Measurements from ENCODE around the gene KLHL8. TPM values are rescaled to one million over a fixed set of nuclear protein-coding genes. Genes with fewer than 3 reads are reported as not detected.

Gene KLHL8
- total RNA-seq, 1 experiment from 2014 or later = 4.6 TPM

- DNase-seq = peak; percentile 5
- H3K4me3 ChIP-seq (ENCODE audit: insufficient read depth, low read depth, low read length) = no peak overlapping the region
- H3K36me3 ChIP-seq (replicated peaks; ENCODE audit: control insufficient read depth, insufficient read depth, low read length) = no peaks in the 10 kb centered on the region
- no peaks in the 10 kb centered on the region for H3K27me3 ChIP-seq (ENCODE audit: control insufficient read depth, insufficient read depth, low read length)
Observed at GRCh38 chr4:87213421-87214075, 6.9 kb downstream of the KLHL8 start.

- H3K27me3 ChIP-seq (ENCODE audit: control insufficient read depth, insufficient read depth, low read length) = no peaks in the 10 kb centered on the region
- H3K36me3 ChIP-seq (replicated peaks; ENCODE audit: control insufficient read depth, insufficient read depth, low read length) = no peaks in the 10 kb centered on the region
- no peak overlapping the region for H3K4me3 ChIP-seq (ENCODE audit: insufficient read depth, low read depth, low read length)
- no peak for DNase-seq
Observed at GRCh38 chr4:87211249-87211952, 9.0 kb downstream of the KLHL8 start.

GRCh38 chr4:87209696-87210095, 10.7 kb downstream of the KLHL8 start:
- H3K27me3 ChIP-seq (ENCODE audit: control insufficient read depth, insufficient read depth, low read length) = no peaks in the 10 kb centered on the region
- H3K4me3 ChIP-seq (ENCODE audit: insufficient read depth, low read depth, low read length) = no peak overlapping the region
- DNase-seq = no peak
- no peaks in the 10 kb centered on the region for H3K36me3 ChIP-seq (replicated peaks; ENCODE audit: control insufficient read depth, insufficient read depth, low read length)

- H3K27me3 ChIP-seq (ENCODE audit: control insufficient read depth, insufficient read depth, low read length) = no peaks in the 10 kb centered on the region
- no peak overlapping the region for H3K4me3 ChIP-seq (ENCODE audit: insufficient read depth, low read depth, low read length)
- H3K36me3 ChIP-seq (replicated peaks; ENCODE audit: control insufficient read depth, insufficient read depth, low read length) = no peaks in the 10 kb centered on the region
- no peak for DNase-seq
Observed at GRCh38 chr4:87209182-87209581, 11.2 kb downstream of the KLHL8 start.

- no peaks in the 10 kb centered on the region for H3K36me3 ChIP-seq (replicated peaks; ENCODE audit: control insufficient read depth, insufficient read depth, low read length)
- H3K4me3 ChIP-seq (ENCODE audit: insufficient read depth, low read depth, low read length) = no peak overlapping the region
- DNase-seq = no peak
- no peaks in the 10 kb centered on the region for H3K27me3 ChIP-seq (ENCODE audit: control insufficient read depth, insufficient read depth, low read length)
Observed at GRCh38 chr4:87204559-87204958, 15.9 kb downstream of the KLHL8 start.

- no peak for DNase-seq
Observed at GRCh38 chr4:87196927-87197326, 23.5 kb downstream of the KLHL8 start.

GRCh38 chr4:87196146-87196545, 24.3 kb downstream of the KLHL8 start:
- H3K4me3 ChIP-seq (ENCODE audit: insufficient read depth, low read depth, low read length) = no peak overlapping the region
- DNase-seq = no peak
- H3K36me3 ChIP-seq (replicated peaks; ENCODE audit: control insufficient read depth, insufficient read depth, low read length) = no peaks in the 10 kb centered on the region
- no peaks in the 10 kb centered on the region for H3K27me3 ChIP-seq (ENCODE audit: control insufficient read depth, insufficient read depth, low read length)

More at GRCh38 chr4:87196927-87197326, 23.5 kb downstream of the KLHL8 start:
- Histone ChIP-seq H3K4me3 (ENCODE audit: insufficient read depth, low read depth, low read length) (no peak overlapping the region), H3K27me3 (ENCODE audit: control insufficient read depth, insufficient read depth, low read length) (no peaks in the 10 kb centered on the region), H3K36me3 (replicated peaks; ENCODE audit: control insufficient read depth, insufficient read depth, low read length) (no peaks in the 10 kb centered on the region)

GRCh38 chr4:87193958-87194675, 26.3 kb downstream of the KLHL8 start:
- no peaks in the 10 kb centered on the region for H3K27me3 ChIP-seq (ENCODE audit: control insufficient read depth, insufficient read depth, low read length)
- no peak for DNase-seq
- H3K4me3 ChIP-seq (ENCODE audit: insufficient read depth, low read depth, low read length) = no peak overlapping the region
- H3K36me3 ChIP-seq (replicated peaks; ENCODE audit: control insufficient read depth, insufficient read depth, low read length) = no peaks in the 10 kb centered on the region

GRCh38 chr4:87192145-87192919, 28.1 kb downstream of the KLHL8 start:
- no peak for DNase-seq
- Histone ChIP-seq H3K36me3 (replicated peaks; ENCODE audit: control insufficient read depth, insufficient read depth, low read length) (no peaks in the 10 kb centered on the region), H3K27me3 (ENCODE audit: control insufficient read depth, insufficient read depth, low read length) (no peaks in the 10 kb centered on the region), H3K4me3 (ENCODE audit: insufficient read depth, low read depth, low read length) (no peak overlapping the region)

- DNase-seq = no peak
- no peaks in the 10 kb centered on the region for H3K36me3 ChIP-seq (replicated peaks; ENCODE audit: control insufficient read depth, insufficient read depth, low read length)
- no peak overlapping the region for H3K4me3 ChIP-seq (ENCODE audit: insufficient read depth, low read depth, low read length)
- no peaks in the 10 kb centered on the region for H3K27me3 ChIP-seq (ENCODE audit: control insufficient read depth, insufficient read depth, low read length)
Observed at GRCh38 chr4:87188932-87189331, 31.5 kb downstream of the KLHL8 start.

GRCh38 chr4:87188048-87188447, 32.4 kb downstream of the KLHL8 start:
- DNase-seq = no peak
- H3K4me3 ChIP-seq (ENCODE audit: insufficient read depth, low read depth, low read length) = no peak overlapping the region
- no peaks in the 10 kb centered on the region for H3K36me3 ChIP-seq (replicated peaks; ENCODE audit: control insufficient read depth, insufficient read depth, low read length)
- no peaks in the 10 kb centered on the region for H3K27me3 ChIP-seq (ENCODE audit: control insufficient read depth, insufficient read depth, low read length)

- Histone ChIP-seq H3K4me3 (ENCODE audit: insufficient read depth, low read depth, low read length) (no peak overlapping the region), H3K36me3 (replicated peaks; ENCODE audit: control insufficient read depth, insufficient read depth, low read length) (no peaks in the 10 kb centered on the region), H3K27me3 (ENCODE audit: control insufficient read depth, insufficient read depth, low read length) (no peaks in the 10 kb centered on the region)
- no peak for DNase-seq
Observed at GRCh38 chr4:87185146-87185870, 35.1 kb downstream of the KLHL8 start.

- DNase-seq = no peak
- no peaks in the 10 kb centered on the region for H3K27me3 ChIP-seq (ENCODE audit: control insufficient read depth, insufficient read depth, low read length)
- H3K36me3 ChIP-seq (replicated peaks; ENCODE audit: control insufficient read depth, insufficient read depth, low read length) = no peaks in the 10 kb centered on the region
- H3K4me3 ChIP-seq (ENCODE audit: insufficient read depth, low read depth, low read length) = no peak overlapping the region
Observed at GRCh38 chr4:87180767-87181166, 39.7 kb downstream of the KLHL8 start.

GRCh38 chr4:87179751-87180150, 40.7 kb downstream of the KLHL8 start:
- Histone ChIP-seq H3K4me3 (ENCODE audit: insufficient read depth, low read depth, low read length) (no peak overlapping the region), H3K27me3 (ENCODE audit: control insufficient read depth, insufficient read depth, low read length) (no peaks in the 10 kb centered on the region), H3K36me3 (replicated peaks; ENCODE audit: control insufficient read depth, insufficient read depth, low read length) (no peaks in the 10 kb centered on the region)
- no peak for DNase-seq
